ENCODE data around the gene ZNF74. TPM values are rescaled to one million over a fixed set of nuclear protein-coding genes. Genes with fewer than 3 reads are reported as not detected.
"Not testable (repeated sequence)": the region's sequence is repeated elsewhere in the genome, so short reads cannot be mapped to it uniquely, and the experiment has no call there.

ZNF74 gene
- total and polyA plus RNA-seq, 4 donors, result 2.9 to 10.3 (median 4.2) TPM

DNA sequence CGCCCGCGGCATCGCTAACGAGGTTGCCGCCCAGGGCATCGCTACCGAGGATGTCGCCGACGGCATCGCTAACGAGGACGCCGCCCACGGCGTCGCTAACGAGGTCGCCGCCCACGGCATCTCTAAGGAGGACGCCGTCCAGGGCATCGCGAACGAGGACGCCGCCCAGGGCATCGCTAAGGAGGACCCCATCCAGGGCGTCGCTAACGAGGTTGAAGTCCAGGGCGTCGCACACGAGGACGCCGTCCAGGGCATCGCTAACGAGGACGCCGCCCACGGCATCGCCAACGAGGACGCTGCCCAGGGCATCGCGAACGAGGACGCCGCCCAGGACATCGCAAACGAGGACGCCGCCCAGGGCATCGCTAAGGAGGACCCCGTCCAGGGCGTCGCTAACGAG lies 33.7 kb upstream of the ZNF74 start:
- H3K36me3 ChIP-seq (ENCODE audit: control insufficient read depth in 1 of 2, insufficient read depth in 2 of 2, low read length in 1 of 2); intact Hi-C loops (cut with DNase I); H3K27ac ChIP-seq (ENCODE audit: low read depth in 1 of 2, low read length in 2 of 2); H3K4me3 ChIP-seq (ENCODE audit: low read length in 2 of 2); H3K27me3 ChIP-seq (ENCODE audit: control insufficient read depth in 1 of 2, insufficient read depth in 2 of 2, low read length in 1 of 2); H3K4me1 ChIP-seq (ENCODE audit: control insufficient read depth in 1 of 2, insufficient read depth in 2 of 2, low read length in 2 of 2); ATAC-seq (ENCODE audit: low FRiP score); H3K9me3 ChIP-seq (ENCODE audit: control insufficient read depth, low read length); DNase-seq: not testable (repeated sequence)
- 93 to 95% methylated on average over 55 to 60 of the region's 60 CpGs for WGBS, 2 donors

DNA sequence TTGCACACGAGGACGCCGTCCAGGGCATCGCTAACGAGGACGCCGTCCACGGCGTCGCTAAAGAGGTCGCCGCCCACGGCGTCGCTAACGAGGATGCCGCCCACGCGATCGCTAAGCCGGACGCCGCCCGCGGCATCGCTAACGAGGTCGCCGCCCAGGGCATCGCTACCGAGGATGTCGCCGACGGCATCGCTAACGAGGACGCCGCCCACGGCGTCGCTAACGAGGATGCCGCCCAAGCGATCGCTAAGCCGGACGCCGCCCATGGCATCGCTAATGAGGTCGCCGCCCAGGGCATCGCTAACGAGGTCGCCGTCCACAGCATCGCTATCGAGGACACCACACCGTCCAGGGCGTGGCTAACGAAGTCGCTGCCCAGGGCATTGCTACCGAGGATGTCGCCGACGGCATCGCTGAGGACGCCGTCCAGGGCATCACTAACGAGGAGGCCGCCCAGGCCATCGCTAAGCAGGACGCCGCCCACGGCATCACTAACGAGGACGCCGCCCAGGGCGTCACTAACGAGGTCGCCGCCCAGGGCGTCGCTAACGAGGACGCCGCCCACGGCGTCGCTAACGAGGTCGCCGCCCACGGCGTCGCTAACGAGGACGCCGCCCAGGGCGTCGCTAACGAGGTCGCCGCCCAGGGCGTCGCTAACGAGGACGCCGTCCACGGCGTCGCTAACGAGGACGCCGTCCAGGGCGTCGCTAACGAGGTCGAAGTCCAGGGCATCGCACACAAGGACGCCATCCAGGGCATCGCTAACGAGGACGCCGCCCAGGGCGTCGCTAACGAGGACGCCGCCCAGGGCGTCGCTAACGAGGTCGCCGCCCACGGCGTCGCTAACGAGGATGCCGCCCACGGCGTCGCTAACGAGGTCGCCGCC lies 32.8 kb upstream of the ZNF74 start:
- H3K4me1 ChIP-seq (ENCODE audit: control insufficient read depth in 1 of 2, insufficient read depth in 2 of 2, low read length in 2 of 2); H3K36me3 ChIP-seq (ENCODE audit: control insufficient read depth in 1 of 2, insufficient read depth in 2 of 2, low read length in 1 of 2); DNase-seq; intact Hi-C loops (cut with DNase I); H3K9me3 ChIP-seq (ENCODE audit: control insufficient read depth, low read length); H3K4me3 ChIP-seq (ENCODE audit: low read length in 2 of 2); ATAC-seq (ENCODE audit: low FRiP score); H3K27me3 ChIP-seq (ENCODE audit: control insufficient read depth in 1 of 2, insufficient read depth in 2 of 2, low read length in 1 of 2); H3K27ac ChIP-seq (ENCODE audit: low read depth in 1 of 2, low read length in 2 of 2): not testable (repeated sequence)
- 92 to 95% methylated on average over 108 to 145 of the region's 145 CpGs for WGBS, 2 donors

DNA sequence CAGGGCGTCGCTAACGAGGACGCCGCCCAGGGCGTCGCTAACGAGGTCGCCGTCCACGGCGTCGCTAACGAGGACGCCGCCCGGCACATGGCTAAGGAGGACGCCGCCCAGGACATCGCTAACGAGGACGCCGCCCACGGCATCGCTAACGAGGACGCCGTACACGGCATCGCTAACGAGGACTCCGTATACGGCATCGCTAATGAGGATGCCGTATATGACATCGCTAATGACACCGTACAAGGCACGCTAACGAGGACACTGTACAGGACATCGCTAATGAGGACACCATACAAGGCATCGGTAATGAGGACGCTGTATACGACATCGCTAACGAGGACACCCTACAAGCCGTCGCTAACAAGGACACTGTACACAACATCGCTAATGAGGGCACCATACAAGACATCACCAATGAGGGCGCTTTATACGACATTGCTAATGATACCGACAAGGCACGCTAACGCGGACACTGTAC lies 32.2 kb upstream of the ZNF74 start:
- H3K27me3 ChIP-seq (ENCODE audit: control insufficient read depth in 1 of 2, insufficient read depth in 2 of 2, low read length in 1 of 2); intact Hi-C loops (cut with DNase I); H3K4me1 ChIP-seq (ENCODE audit: control insufficient read depth in 1 of 2, insufficient read depth in 2 of 2, low read length in 2 of 2); H3K27ac ChIP-seq (ENCODE audit: low read depth in 1 of 2, low read length in 2 of 2); H3K4me3 ChIP-seq (ENCODE audit: low read length in 2 of 2); ATAC-seq (ENCODE audit: low FRiP score); DNase-seq; H3K9me3 ChIP-seq (ENCODE audit: control insufficient read depth, low read length); H3K36me3 ChIP-seq (ENCODE audit: control insufficient read depth in 1 of 2, insufficient read depth in 2 of 2, low read length in 1 of 2): not testable (repeated sequence)
- 92 to 94% methylated on average over 54 of the region's 54 CpGs for WGBS, 2 donors

- H3K4me1 ChIP-seq (ENCODE audit: control insufficient read depth in 1 of 2, insufficient read depth in 2 of 2, low read length in 2 of 2); intact Hi-C loops (cut with DNase I); H3K27ac ChIP-seq (ENCODE audit: low read depth in 1 of 2, low read length in 2 of 2); DNase-seq; H3K27me3 ChIP-seq (ENCODE audit: control insufficient read depth in 1 of 2, insufficient read depth in 2 of 2, low read length in 1 of 2); H3K36me3 ChIP-seq (ENCODE audit: control insufficient read depth in 1 of 2, insufficient read depth in 2 of 2, low read length in 1 of 2); H3K9me3 ChIP-seq (ENCODE audit: control insufficient read depth, low read length); ATAC-seq (ENCODE audit: low FRiP score); H3K4me3 ChIP-seq (ENCODE audit: low read length in 2 of 2): not testable (repeated sequence)
- 86 to 93% methylated on average over 10 of the region's 10 CpGs for WGBS, 2 donors
Measured at GRCh38 chr22:20362403-20362802, 31.5 kb upstream of the ZNF74 start.

DNA sequence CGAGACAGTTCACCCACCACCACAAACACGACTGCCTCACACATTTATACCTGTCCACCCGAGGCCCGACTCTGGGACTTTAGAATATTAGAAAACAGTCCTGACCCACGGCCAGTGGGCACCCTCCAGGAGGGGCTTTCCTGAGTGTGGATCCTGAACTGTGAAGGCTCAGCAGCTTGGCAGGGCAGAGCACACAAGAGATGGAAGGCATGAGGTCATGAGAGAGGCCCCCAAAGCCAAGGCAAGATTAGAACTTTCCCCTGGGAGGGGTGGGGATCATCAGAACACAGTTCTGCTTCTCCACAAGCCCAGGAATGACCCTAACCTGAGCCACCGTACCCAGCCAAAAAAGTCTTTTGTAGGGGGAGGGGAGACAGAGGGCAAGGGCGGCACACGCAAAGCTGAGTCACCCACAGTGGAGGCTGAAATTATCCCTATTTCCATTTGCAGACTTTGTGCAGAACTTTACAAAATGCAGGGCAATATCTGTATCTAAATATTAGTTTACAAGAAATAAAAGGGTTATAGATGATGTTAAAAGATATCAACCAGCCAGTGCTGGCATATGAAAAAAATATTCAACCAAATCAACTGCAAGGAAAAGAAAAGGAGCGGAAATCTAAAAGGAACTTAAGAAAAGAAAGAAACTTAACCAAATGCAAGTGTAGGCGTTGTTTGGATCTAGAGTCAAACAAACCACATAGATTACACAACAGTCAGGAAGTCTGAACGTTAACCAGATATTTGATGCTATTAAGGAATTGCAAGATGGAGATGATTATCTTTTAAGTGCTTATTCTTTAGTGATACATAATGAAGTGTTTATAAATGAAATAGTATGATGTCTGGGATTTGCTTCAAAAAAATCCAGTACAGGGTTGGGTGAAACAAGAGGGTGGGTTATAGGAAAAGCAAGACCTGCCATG lies 29.4 kb upstream of the ZNF74 start:
- ATAC-seq (ENCODE audit: low FRiP score); H3K36me3 ChIP-seq (ENCODE audit: control insufficient read depth in 1 of 2, insufficient read depth in 2 of 2, low read length in 1 of 2); DNase-seq; H3K27ac ChIP-seq (ENCODE audit: low read depth in 1 of 2, low read length in 2 of 2); intact Hi-C loops (cut with DNase I); H3K27me3 ChIP-seq (ENCODE audit: control insufficient read depth in 1 of 2, insufficient read depth in 2 of 2, low read length in 1 of 2); H3K9me3 ChIP-seq (ENCODE audit: control insufficient read depth, low read length); H3K4me3 ChIP-seq (ENCODE audit: low read length in 2 of 2); H3K4me1 ChIP-seq (ENCODE audit: control insufficient read depth in 1 of 2, insufficient read depth in 2 of 2, low read length in 2 of 2): not testable (repeated sequence)
- 66 to 69% methylated on average over 11 of the region's 11 CpGs for WGBS, 2 donors

- H3K4me3 ChIP-seq (ENCODE audit: low read length in 2 of 2); H3K27me3 ChIP-seq (ENCODE audit: control insufficient read depth in 1 of 2, insufficient read depth in 2 of 2, low read length in 1 of 2); H3K27ac ChIP-seq (ENCODE audit: low read depth in 1 of 2, low read length in 2 of 2); DNase-seq; H3K36me3 ChIP-seq (ENCODE audit: control insufficient read depth in 1 of 2, insufficient read depth in 2 of 2, low read length in 1 of 2); ATAC-seq (ENCODE audit: low FRiP score); H3K9me3 ChIP-seq (ENCODE audit: control insufficient read depth, low read length); intact Hi-C loops (cut with DNase I); H3K4me1 ChIP-seq (ENCODE audit: control insufficient read depth in 1 of 2, insufficient read depth in 2 of 2, low read length in 2 of 2): not testable (repeated sequence)
- 83 to 84% methylated on average over 9 of the region's 9 CpGs for WGBS, 2 donors
Measured at GRCh38 chr22:20366841-20367240, 27.1 kb upstream of the ZNF74 start.

- DNase-seq; H3K27ac ChIP-seq (ENCODE audit: low read depth in 1 of 2, low read length in 2 of 2); H3K36me3 ChIP-seq (ENCODE audit: control insufficient read depth in 1 of 2, insufficient read depth in 2 of 2, low read length in 1 of 2); intact Hi-C loops (cut with DNase I); H3K27me3 ChIP-seq (ENCODE audit: control insufficient read depth in 1 of 2, insufficient read depth in 2 of 2, low read length in 1 of 2); H3K9me3 ChIP-seq (ENCODE audit: control insufficient read depth, low read length); H3K4me1 ChIP-seq (ENCODE audit: control insufficient read depth in 1 of 2, insufficient read depth in 2 of 2, low read length in 2 of 2); ATAC-seq (ENCODE audit: low FRiP score); H3K4me3 ChIP-seq (ENCODE audit: low read length in 2 of 2): not testable (repeated sequence)
- WGBS, 2 donors, result 90% methylated on average over 9 of the region's 9 CpGs
Measured at GRCh38 chr22:20368875-20369274, 25.1 kb upstream of the ZNF74 start.

GRCh38 chr22:20371687-20372086 lies 22.3 kb upstream of the ZNF74 start:
- H3K4me3 ChIP-seq (ENCODE audit: low read length in 2 of 2); intact Hi-C loops (cut with DNase I); H3K27ac ChIP-seq (ENCODE audit: low read depth in 1 of 2, low read length in 2 of 2); H3K36me3 ChIP-seq (ENCODE audit: control insufficient read depth in 1 of 2, insufficient read depth in 2 of 2, low read length in 1 of 2); ATAC-seq (ENCODE audit: low FRiP score); H3K9me3 ChIP-seq (ENCODE audit: control insufficient read depth, low read length); H3K4me1 ChIP-seq (ENCODE audit: control insufficient read depth in 1 of 2, insufficient read depth in 2 of 2, low read length in 2 of 2); H3K27me3 ChIP-seq (ENCODE audit: control insufficient read depth in 1 of 2, insufficient read depth in 2 of 2, low read length in 1 of 2); DNase-seq: not testable (repeated sequence)
- 86% methylated on average over 1 of the region's 6 CpGs; no CpG with 5 or more reads in 1 of the 2 donors for WGBS, 2 donors
